ENCODE results near the gene WDR45B. TPM values are rescaled to one million over a fixed set of nuclear protein-coding genes. Genes with fewer than 3 reads are reported as not detected.

Gene WDR45B
- polyA plus RNA-seq, 1 donor, result 106 TPM

- no peak for DNase-seq
Observed at GRCh38 chr17:82600731-82601446, 47.4 kb downstream of the WDR45B start.

- no peak for DNase-seq
Observed at GRCh38 chr17:82599674-82600661, 48.3 kb downstream of the WDR45B start.

- no peak for DNase-seq
Observed at GRCh38 chr17:82598256-82599119, 49.8 kb downstream of the WDR45B start.

- no peak for DNase-seq
Observed at GRCh38 chr17:82596837-82597672, 51.2 kb downstream of the WDR45B start.

- DNase-seq, result no peak
Observed at GRCh38 chr17:82596296-82596695, 51.9 kb downstream of the WDR45B start.

GRCh38 chr17:82595893-82596292, 52.4 kb downstream of the WDR45B start:
- DNase-seq, result no peak

GRCh38 chr17:82594571-82594970, 53.7 kb downstream of the WDR45B start:
- DNase-seq, result no peak

GRCh38 chr17:82593590-82594087, 54.6 kb downstream of the WDR45B start:
- no peak for DNase-seq

- peak; percentile 86 for DNase-seq
Observed at GRCh38 chr17:82592767-82593589, 55.3 kb downstream of the WDR45B start.

- DNase-seq, result no peak
Observed at GRCh38 chr17:82592289-82592766, 55.9 kb downstream of the WDR45B start.

GRCh38 chr17:82590881-82591539, 57.2 kb downstream of the WDR45B start:
- no peak for DNase-seq

GRCh38 chr17:82590216-82590615, 58.0 kb downstream of the WDR45B start:
- no peak for DNase-seq

- DNase-seq, result no peak
Observed at GRCh38 chr17:82589851-82590180, 58.4 kb downstream of the WDR45B start.

- DNase-seq, result no peak
Observed at GRCh38 chr17:82588266-82589175, 59.7 kb downstream of the WDR45B start.

GRCh38 chr17:82587234-82588086, 60.8 kb downstream of the WDR45B start:
- DNase-seq, result no peak

- DNase-seq, result no peak
Observed at GRCh38 chr17:82586576-82587233, 61.5 kb downstream of the WDR45B start.
